ENCODE results near the gene TLL2.

Gene TLL2

DNA sequence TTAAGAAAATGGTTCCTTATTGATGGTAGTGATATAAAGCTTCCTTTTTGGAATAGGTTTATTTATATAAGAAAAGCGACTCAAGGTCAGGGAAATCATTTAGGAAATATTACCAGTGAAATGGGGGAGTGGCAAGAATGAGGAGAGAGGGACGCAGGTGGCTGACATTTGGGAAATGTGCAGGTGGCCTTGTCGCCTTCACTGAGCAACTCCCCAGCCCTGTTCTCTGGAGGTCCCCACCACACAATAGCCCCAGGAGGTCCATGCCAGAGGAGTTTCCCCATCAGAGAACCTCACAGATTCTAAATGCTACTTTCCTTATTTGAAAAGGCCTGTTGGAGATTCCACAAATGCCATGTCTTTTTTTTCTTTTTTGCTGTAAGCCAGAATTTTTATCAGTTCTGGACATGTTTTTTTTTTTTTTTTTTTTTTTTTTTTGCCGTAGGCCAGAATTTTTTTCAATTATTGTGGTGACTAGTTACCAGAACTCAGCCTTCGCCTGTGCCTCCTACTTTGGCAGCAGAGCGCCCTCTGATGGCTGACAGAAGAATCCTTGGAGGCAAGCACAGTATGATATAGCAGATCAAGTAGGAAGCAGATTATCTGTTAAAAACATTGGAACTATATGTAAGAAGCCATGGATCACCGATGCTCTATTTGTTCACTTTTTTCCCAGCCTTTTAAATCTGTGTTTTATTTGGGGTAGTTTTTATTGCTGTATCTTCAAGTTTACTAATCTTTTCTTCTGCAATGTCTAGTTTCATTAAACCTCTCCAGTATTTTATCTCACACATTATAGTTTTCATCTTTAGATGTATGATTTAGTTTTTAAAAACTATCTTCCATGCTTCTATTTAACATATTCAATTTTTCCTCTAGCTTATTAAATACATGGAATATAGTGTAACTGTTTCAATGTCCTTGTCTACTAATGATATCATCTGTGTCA, 173.5 kb downstream of the TLL2 start:
- Histone ChIP-seq H3K4me2 (ENCODE audit: low read length) (no peak overlapping the region), H3K27me3 (ENCODE audit: control insufficient read depth, insufficient read depth, low read length) (no peaks in the 10 kb centered on the region), H3K9me3 (ENCODE audit: control insufficient read depth, low read length) (no peaks in the 10 kb centered on the region), H3K79me2 (no peaks in the 10 kb centered on the region), H3K36me3 (ENCODE audit: control insufficient read depth, insufficient read depth, low read length) (no peaks in the 10 kb centered on the region), H3K27ac (no peak overlapping the region), H3K4me1 (no peaks in the 10 kb centered on the region), H3K4me3 (ENCODE audit: low read depth, low read length) (no peak overlapping the region), H2AFZ (no peak overlapping the region), H3K9ac (no peak overlapping the region)
- TF ChIP-seq, protein P1, sequence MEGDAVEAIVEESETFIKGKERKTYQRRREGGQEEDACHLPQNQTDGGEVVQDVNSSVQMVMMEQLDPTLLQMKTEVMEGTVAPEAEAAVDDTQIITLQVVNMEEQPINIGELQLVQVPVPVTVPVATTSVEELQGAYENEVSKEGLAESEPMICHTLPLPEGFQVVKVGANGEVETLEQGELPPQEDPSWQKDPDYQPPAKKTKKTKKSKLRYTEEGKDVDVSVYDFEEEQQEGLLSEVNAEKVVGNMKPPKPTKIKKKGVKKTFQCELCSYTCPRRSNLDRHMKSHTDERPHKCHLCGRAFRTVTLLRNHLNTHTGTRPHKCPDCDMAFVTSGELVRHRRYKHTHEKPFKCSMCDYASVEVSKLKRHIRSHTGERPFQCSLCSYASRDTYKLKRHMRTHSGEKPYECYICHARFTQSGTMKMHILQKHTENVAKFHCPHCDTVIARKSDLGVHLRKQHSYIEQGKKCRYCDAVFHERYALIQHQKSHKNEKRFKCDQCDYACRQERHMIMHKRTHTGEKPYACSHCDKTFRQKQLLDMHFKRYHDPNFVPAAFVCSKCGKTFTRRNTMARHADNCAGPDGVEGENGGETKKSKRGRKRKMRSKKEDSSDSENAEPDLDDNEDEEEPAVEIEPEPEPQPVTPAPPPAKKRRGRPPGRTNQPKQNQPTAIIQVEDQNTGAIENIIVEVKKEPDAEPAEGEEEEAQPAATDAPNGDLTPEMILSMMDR (IDR thresholded peaks at IDR 0.05): peak; percentile 35

DNA sequence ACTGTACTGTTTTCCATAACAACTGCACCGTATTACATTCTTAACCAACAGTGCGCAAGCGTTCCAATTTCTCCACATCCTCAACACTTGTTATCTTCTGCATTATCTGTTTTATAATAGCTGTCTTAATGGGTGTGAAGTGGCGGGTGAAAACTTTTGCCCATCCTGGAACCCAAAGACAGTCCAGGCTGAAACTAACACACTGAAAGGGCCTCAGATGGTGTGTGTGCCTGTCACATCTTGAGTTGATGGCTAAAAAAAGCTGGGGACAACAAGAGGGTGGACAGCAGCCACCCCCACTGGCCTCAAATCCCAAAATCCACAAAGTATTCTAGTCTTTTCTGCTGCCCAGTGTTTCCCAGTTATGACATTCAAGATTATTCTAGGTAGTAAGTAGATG, 174.3 kb downstream of the TLL2 start:
- H3K36me3 ChIP-seq (ENCODE audit: control insufficient read depth, insufficient read depth, low read length): no peaks in the 10 kb centered on the region
- no peaks in the 10 kb centered on the region for H3K9me3 ChIP-seq (ENCODE audit: control insufficient read depth, low read length)
- H3K27ac ChIP-seq: no peak overlapping the region

DNA sequence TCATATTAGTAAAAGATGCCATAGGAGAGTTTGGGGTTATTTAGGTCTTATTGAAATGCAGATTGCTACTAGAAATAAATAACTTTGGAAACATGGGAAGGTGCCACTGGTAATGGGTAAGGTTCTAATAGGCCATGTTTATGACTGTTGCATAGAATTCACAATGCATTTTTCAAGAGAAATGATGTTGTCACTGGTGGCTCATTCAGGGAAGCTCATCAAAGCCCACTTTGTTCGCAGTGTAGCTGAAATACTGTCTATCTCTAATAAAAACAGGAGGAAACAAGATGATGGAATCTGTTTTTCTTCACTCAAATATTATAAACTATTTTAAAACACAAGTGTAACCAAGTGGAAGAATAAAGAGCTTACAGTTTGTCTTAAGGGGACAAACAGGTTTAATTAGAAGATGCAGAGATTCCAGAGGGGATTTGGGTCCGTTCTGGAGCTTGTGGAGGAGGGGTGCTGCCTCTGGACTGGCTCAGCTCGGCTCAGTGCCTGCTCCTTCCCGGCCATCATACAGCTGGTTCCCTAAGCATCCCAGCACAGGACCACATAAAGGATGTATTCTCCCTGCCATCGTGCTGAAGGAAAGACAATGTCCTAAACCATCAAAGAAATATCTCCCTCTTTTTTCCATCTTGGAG, 175.3 kb downstream of the TLL2 start:
- H3K36me3 ChIP-seq (ENCODE audit: control insufficient read depth, insufficient read depth, low read length): no peaks in the 10 kb centered on the region
- no peaks in the 10 kb centered on the region for H3K79me2 ChIP-seq
- peak overlapping the region; percentile 38 for H2AFZ ChIP-seq
- H3K27me3 ChIP-seq (ENCODE audit: control insufficient read depth, insufficient read depth, low read length): no peaks in the 10 kb centered on the region
- H3K9ac ChIP-seq: no peak overlapping the region
- H3K4me3 ChIP-seq (ENCODE audit: low read depth, low read length): no peak overlapping the region
- TF ChIP-seq, protein P1 (IDR thresholded peaks at IDR 0.05): no peak
- no peaks in the 10 kb centered on the region for H3K9me3 ChIP-seq (ENCODE audit: control insufficient read depth, low read length)
- no peak overlapping the region for H3K27ac ChIP-seq
- H3K4me1 ChIP-seq: no peaks in the 10 kb centered on the region
- H3K4me2 ChIP-seq (ENCODE audit: low read length): no peak overlapping the region

More for the DNA sequence above, 174.3 kb downstream of the TLL2 start:
- H3K9ac ChIP-seq: no peak overlapping the region
- no peak overlapping the region for H2AFZ ChIP-seq
- no peaks in the 10 kb centered on the region for H3K27me3 ChIP-seq (ENCODE audit: control insufficient read depth, insufficient read depth, low read length)
- TF ChIP-seq, protein P1 (IDR thresholded peaks at IDR 0.05): no peak
- no peaks in the 10 kb centered on the region for H3K4me1 ChIP-seq
- no peak overlapping the region for H3K4me2 ChIP-seq (ENCODE audit: low read length)
- H3K79me2 ChIP-seq: no peaks in the 10 kb centered on the region
- H3K4me3 ChIP-seq (ENCODE audit: low read depth, low read length): no peak overlapping the region

DNA sequence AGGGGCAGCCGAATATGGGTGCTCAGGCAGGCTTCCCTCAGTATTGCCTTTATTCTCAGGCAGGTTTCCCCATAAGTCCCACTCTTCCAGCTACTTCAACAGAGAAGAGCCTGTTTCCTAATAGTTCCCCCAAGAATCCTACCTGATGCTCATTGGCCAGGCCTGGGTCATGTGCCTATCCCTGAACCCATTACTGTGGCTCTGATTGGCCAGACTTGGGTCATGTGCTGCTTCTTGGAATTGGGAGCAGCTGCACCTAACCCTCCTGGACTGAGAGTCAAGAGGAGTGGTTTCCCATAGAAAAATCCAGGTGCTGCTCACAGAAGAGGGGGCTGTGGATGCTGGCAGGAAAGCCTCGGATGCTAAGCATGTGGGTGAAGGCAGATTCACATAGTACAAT, 176.6 kb downstream of the TLL2 start:
- TF ChIP-seq, protein P1 (IDR thresholded peaks at IDR 0.05): no peak
- no peak overlapping the region for H3K27ac ChIP-seq
- H3K9ac ChIP-seq: no peak overlapping the region
- no peak overlapping the region for H3K4me2 ChIP-seq (ENCODE audit: low read length)
- H3K79me2 ChIP-seq: no peaks in the 10 kb centered on the region
- no peaks in the 10 kb centered on the region for H3K27me3 ChIP-seq (ENCODE audit: control insufficient read depth, insufficient read depth, low read length)
- no peaks in the 10 kb centered on the region for H3K9me3 ChIP-seq (ENCODE audit: control insufficient read depth, low read length)
- no peak overlapping the region for H2AFZ ChIP-seq
- no peaks in the 10 kb centered on the region for H3K4me1 ChIP-seq
- H3K4me3 ChIP-seq (ENCODE audit: low read depth, low read length): no peak overlapping the region
- no peaks in the 10 kb centered on the region for H3K36me3 ChIP-seq (ENCODE audit: control insufficient read depth, insufficient read depth, low read length)
